Sigmoid colon (tissue), 7 donors: ENCODE data around the gene PAF1. TPM values are rescaled to one million over a fixed set of nuclear protein-coding genes. Genes with fewer than 3 reads are reported as not detected.

Source experiments
- DNase-seq: peaks from one replicate; pipeline ENCODE4 v3.0.0-alpha.2; 2019
- H3K27ac ChIP-seq, 4 donors: fragments of 200-600 bp; sonication (generic); one replicate each; pipeline ENCODE4 v1.5.1; 2016 to 2019; ENCODE audit warnings: mild to moderate bottlenecking in 1 of 4
- H3K27me3 ChIP-seq, 3 donors: fragments of 200-600 bp; sonication (generic); one replicate each; pipeline ENCODE4 v1.5.1; 2019; ENCODE audit warnings: mild to moderate bottlenecking in 1 of 3
- H3K36me3 ChIP-seq, 4 donors: fragments of 200-600 bp; sonication (generic); one replicate each; pipeline ENCODE4 v1.5.1; 2016 to 2019
- H3K4me1 ChIP-seq, 4 donors: fragments of 200-600 bp; sonication (generic); one replicate each; pipeline ENCODE4 v1.5.1; 2017 to 2019
- H3K4me3 ChIP-seq, 4 donors: fragments of 200-600 bp; sonication (generic); one replicate each; pipeline ENCODE4 v1.5.1; 2017 to 2019; ENCODE audit warnings: mild to moderate bottlenecking in 2 of 4, moderate library complexity in 1 of 4
- H3K9me3 ChIP-seq, 4 donors: fragments of 200-600 bp in 3 of 4; sonication (generic) in 3 of 4; one replicate each; pipeline versions ENCODE4 v1.5.1 to v1.6.1; 2013 to 2019
- CTCF ChIP-seq, 4 experiments: fragments of 450-650 bp in 3 of 4; fragments of 200-600 bp in 1 of 4; IDR thresholded peaks; one replicate each; pipeline ENCODE4 v1.5.1; 2016 to 2019; ENCODE audit warnings: antibody characterized with exemption in 4 of 4, mild to moderate bottlenecking in 3 of 4, moderate library complexity in 2 of 4
- EP300 ChIP-seq, 4 donors: sonication (generic); formaldehyde crosslinking; IDR thresholded peaks; one replicate each; pipeline ENCODE4 v1.6.1; 2017; ENCODE audit warnings: antibody characterized with exemption in 4 of 4
- POLR2A ChIP-seq, 2 donors: fragments of 450-650 bp; IDR thresholded peaks; one replicate each; pipeline ENCODE4 v1.6.1; 2016; ENCODE audit warnings: antibody characterized with exemption in 2 of 2, mild to moderate bottlenecking in 2 of 2, moderate library complexity in 2 of 2
- POLR2AphosphoS5 ChIP-seq, 4 donors: sonication (generic); formaldehyde crosslinking; IDR thresholded peaks; one replicate each; pipeline ENCODE4 v1.6.1; 2017; ENCODE audit warnings: antibody characterized with exemption in 4 of 4
- WGBS, 2 donors: extraction: QIAGEN DNeasy Blood & Tissue Kit; methylation state at CpG; one replicate each; pipeline ENCODE4 v1.1.7; 2013; 5-methylcytosine and 5-hydroxymethylcytosine counted together
- intact Hi-C: fragments of 100-400 bp; cut with DNase I; formaldehyde crosslinking; loops from one replicate; pipeline ENCODE4 v1.15.1; 2023
- polyA plus RNA-seq, 3 donors: library from polyadenylated mRNA; stranded (reverse); fragments of 200-250 nt; gene quantifications; one replicate each; pipeline ENCODE4 v1.2.3, GENCODE V29; 2013
- total RNA-seq, 4 donors: library from RNA; depleted of rRNA; stranded (reverse); fragments of >200 nt; gene quantifications; one replicate each; pipeline ENCODE4 v1.1.0, GENCODE V29; 2016
- donor health status: healthy with polysubstance abuse.
- donor health status: Bipolar disorder and iron deficiency.
- donor health status: healthy.

PAF1 gene
- total and polyA plus RNA-seq, 7 donors, result 28.2 to 51.8 (median 37.7) TPM

DNA sequence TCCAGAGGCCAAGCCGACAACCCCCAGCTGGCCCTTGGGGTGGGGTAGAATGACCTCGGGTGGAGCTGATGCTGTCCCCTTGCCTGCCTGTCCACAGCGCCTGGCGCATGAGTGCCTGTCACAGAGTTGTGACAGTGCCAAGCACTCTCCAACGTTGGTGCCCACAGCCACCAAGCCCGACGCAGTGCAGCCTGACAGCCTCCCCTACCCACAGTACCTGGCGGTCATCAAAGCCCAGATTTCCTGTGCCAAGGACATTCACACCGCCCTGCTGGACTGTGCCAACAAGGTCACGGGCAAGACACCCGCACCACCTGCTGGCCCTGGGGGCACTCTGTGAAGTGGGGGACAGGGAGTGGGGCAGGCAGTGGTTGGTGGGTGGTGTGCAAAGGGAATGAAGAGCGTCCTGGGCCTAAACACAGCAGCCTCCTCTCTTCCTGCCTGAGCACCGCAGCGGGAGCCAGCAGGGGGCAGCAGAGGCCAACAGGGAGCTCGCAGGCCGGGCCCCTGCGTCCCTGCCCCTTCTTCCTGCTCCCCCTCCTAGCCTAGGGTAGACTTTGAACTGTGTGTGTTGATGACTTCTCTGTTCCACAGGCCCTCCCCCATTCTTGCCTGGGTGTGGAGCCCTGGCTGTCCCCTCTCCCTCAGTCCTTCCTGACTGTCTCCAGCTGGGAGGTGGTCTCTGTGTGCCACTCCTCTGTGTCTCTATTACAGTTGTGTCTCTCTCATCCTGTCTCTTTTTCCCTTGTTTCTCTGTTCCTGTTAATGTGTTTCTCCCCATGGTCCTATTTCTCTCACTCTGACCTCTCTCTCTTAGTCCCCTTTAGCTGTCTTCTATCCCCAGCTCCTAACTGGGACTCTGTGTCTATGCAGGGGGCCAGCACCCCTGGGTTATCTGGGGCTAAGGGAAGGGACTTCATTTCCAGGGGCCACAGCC, 6.7 kb upstream of the PAF1 start:
- Histone ChIP-seq H3K4me1 (peaks cover 0 to 41% (median 38%) of the 10 kb centered on the region in 4 donors), H3K36me3 (peaks cover 11 to 42% (median 18%) of the 10 kb centered on the region in 4 donors), H3K9me3 (no peaks in the 10 kb centered on the region), H3K4me3 (no peak overlapping the region), H3K27ac (peak overlapping the region; percentile 91 to 100 (median 100)), H3K27me3 (no peaks in the 10 kb centered on the region)
- 23 to 31% methylated on average over 17 of the region's 17 CpGs for WGBS, 2 donors
- peak in 3 of 4 donors; percentile 29 to 57 (median 41) for TF ChIP-seq POLR2AphosphoS5 (IDR thresholded peaks at IDR 0.05)
- peak in 1 of 2 donors; percentile 48 for TF ChIP-seq POLR2A (IDR thresholded peaks at IDR 0.05)
- TF ChIP-seq CTCF (IDR thresholded peaks at IDR 0.05), result peak in 3 of 4 experiments; percentile 97 to 98 (median 97)
- no peak for TF ChIP-seq EP300 (IDR thresholded peaks at IDR 0.05)
- intact Hi-C loops, result loop anchor here (2.0 to 5.0 kb wide), 3 partner anchors 13 to 135 kb away; partner anchors contain the start of genes EID2B and RPS16
- DNase-seq, result peak; percentile 96

GRCh38 chr19:39390451-39390750, 505 bp downstream of the PAF1 start:
- Histone ChIP-seq H3K27me3 (no peaks in the 10 kb centered on the region), H3K4me3 (peak overlapping the region; percentile 71 to 98 (median 98)), H3K4me1 (peaks cover 0 to 26% (median 26%) of the 10 kb centered on the region in 4 donors), H3K27ac (peak overlapping the region; percentile 99 to 100 (median 100)), H3K36me3 (peaks cover 34 to 66% (median 39%) of the 10 kb centered on the region in 4 donors), H3K9me3 (no peaks in the 10 kb centered on the region)
- DNase-seq, result peak; percentile 91
- WGBS, 2 donors, result 1% methylated on average over 10 of the region's 10 CpGs
- TF ChIP-seq CTCF (IDR thresholded peaks at IDR 0.05) (no peak), EP300 (IDR thresholded peaks at IDR 0.05) (no peak), POLR2A (IDR thresholded peaks at IDR 0.05) (no peak), POLR2AphosphoS5 (IDR thresholded peaks at IDR 0.05) (no peak)
- intact Hi-C loops, result loop anchor here (2.0 to 5.0 kb wide), 3 partner anchors 48 to 92 kb away; partner anchors contain the start of genes SAMD4B, SUPT5H and TIMM50

GRCh38 chr19:39389631-39390414, 1.1 kb downstream of the PAF1 start:
- intact Hi-C loops, result loop anchor here (2.0 to 5.0 kb wide), 3 partner anchors 47 to 92 kb away; partner anchors contain the start of genes SAMD4B, SUPT5H and TIMM50
- H3K27me3 ChIP-seq, result no peaks in the 10 kb centered on the region
- no peak for DNase-seq
- 73 to 78% methylated on average over 13 of the region's 13 CpGs for WGBS, 2 donors
- no peaks in the 10 kb centered on the region for H3K9me3 ChIP-seq
- H3K4me1 ChIP-seq, result peaks cover 0 to 26% (median 26%) of the 10 kb centered on the region in 4 donors
- peaks cover 28 to 66% (median 40%) of the 10 kb centered on the region in 4 donors for H3K36me3 ChIP-seq
- H3K4me3 ChIP-seq, result peak overlapping the region; percentile 71 to 98 (median 98)
- peak overlapping the region; percentile 99 to 100 (median 100) for H3K27ac ChIP-seq
- TF ChIP-seq EP300 (IDR thresholded peaks at IDR 0.05) (no peak), POLR2A (IDR thresholded peaks at IDR 0.05) (no peak), POLR2AphosphoS5 (IDR thresholded peaks at IDR 0.05) (no peak), CTCF (IDR thresholded peaks at IDR 0.05) (no peak)

DNA sequence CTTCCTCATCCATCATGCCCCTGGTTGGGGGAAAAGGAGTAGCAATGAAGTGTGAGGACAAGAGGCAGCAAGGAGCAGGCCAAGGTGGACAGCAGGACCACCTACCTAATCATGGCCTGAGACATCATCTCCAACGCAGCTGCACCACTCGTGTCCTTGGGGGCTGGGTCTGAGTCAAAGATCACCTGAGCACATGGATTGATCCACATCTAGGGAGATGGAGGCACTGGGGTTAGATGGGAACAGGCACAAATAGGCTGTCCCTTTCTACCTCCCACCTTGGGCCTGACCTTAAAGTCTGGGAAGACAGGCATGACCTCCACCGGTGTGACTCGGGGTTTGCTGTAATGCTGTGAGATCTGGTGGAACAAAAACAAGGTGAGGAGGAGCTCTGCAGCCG, 2.2 kb downstream of the PAF1 start:
- intact Hi-C loops, result no loop called here
- peaks cover 0 to 26% (median 26%) of the 10 kb centered on the region in 4 donors for H3K4me1 ChIP-seq
- WGBS, 2 donors, result 84 to 94% methylated on average over 5 of the region's 5 CpGs
- no peak for DNase-seq
- TF ChIP-seq POLR2A (IDR thresholded peaks at IDR 0.05) (no peak), EP300 (IDR thresholded peaks at IDR 0.05) (no peak), POLR2AphosphoS5 (IDR thresholded peaks at IDR 0.05) (no peak), CTCF (IDR thresholded peaks at IDR 0.05) (no peak)
- H3K27ac ChIP-seq, result peak overlapping the region in 1 of 4 donors; percentile 100
- H3K36me3 ChIP-seq, result peaks cover 20 to 66% (median 38%) of the 10 kb centered on the region in 4 donors
- H3K9me3 ChIP-seq, result no peaks in the 10 kb centered on the region
- H3K27me3 ChIP-seq, result no peaks in the 10 kb centered on the region
- no peak overlapping the region for H3K4me3 ChIP-seq
